Stimulated activated CD4-positive, alpha-beta T cell treated with anti-CD3 and anti-CD28 coated beads, Interleukin-15, amount 100 ng/mL, for 48 hours (primary cell): ENCODE data around the gene MYEOV.

Source experiments
- DNase-seq, 2 donors: peaks; one replicate each; pipeline ENCODE4 v3.0.0-alpha.2; 2020; ENCODE audit warnings: low read depth in 2 of 2

Gene MYEOV

GRCh38 chr11:69293819-69294505 lies at the start of gene MYEOV:
MYEOV (plus strand) TSS chr11:69294155; CDS start chr11:69295355, 1,200 bp downstream.
- peak; percentile 25 to 26 for DNase-seq

GRCh38 chr11:69244266-69244665 lies 49.7 kb upstream of the MYEOV start:
- no peak for DNase-seq

GRCh38 chr11:69245041-69245440 lies 48.9 kb upstream of the MYEOV start:
- no peak for DNase-seq

- no peak for DNase-seq
Observed at GRCh38 chr11:69245491-69246345, 48.2 kb upstream of the MYEOV start.

- no peak for DNase-seq
Observed at GRCh38 chr11:69249311-69250185, 44.4 kb upstream of the MYEOV start.

GRCh38 chr11:69250186-69251056 lies 43.5 kb upstream of the MYEOV start:
- no peak for DNase-seq

- no peak for DNase-seq
Observed at GRCh38 chr11:69251057-69251393, 42.9 kb upstream of the MYEOV start.

- no peak for DNase-seq
Observed at GRCh38 chr11:69251639-69252489, 42.1 kb upstream of the MYEOV start.

- no peak for DNase-seq
Observed at GRCh38 chr11:69252490-69252837, 41.5 kb upstream of the MYEOV start.

GRCh38 chr11:69253028-69253427 lies 40.9 kb upstream of the MYEOV start:
- no peak for DNase-seq

GRCh38 chr11:69257134-69257533 lies 36.8 kb upstream of the MYEOV start:
- DNase-seq: no peak

GRCh38 chr11:69257838-69258658 lies 35.9 kb upstream of the MYEOV start:
- no peak for DNase-seq

GRCh38 chr11:69259096-69259495 lies 34.9 kb upstream of the MYEOV start:
- DNase-seq: no peak

- DNase-seq: no peak
Observed at GRCh38 chr11:69260622-69261021, 33.3 kb upstream of the MYEOV start.

- no peak for DNase-seq
Observed at GRCh38 chr11:69261116-69261515, 32.8 kb upstream of the MYEOV start.

GRCh38 chr11:69262918-69263735 lies 30.8 kb upstream of the MYEOV start:
- no peak for DNase-seq

GRCh38 chr11:69263736-69264052 lies 30.3 kb upstream of the MYEOV start:
- DNase-seq: no peak

- DNase-seq: no peak
Observed at GRCh38 chr11:69264486-69264885, 29.5 kb upstream of the MYEOV start.

GRCh38 chr11:69265210-69265609 lies 28.7 kb upstream of the MYEOV start:
- DNase-seq: no peak
